A673 (cell line): ENCODE measurements around the gene CCL11.

Experiments used
- CTCF ChIP-seq: fragments of 300-800, 200-600 bp; sonication (generic); conservative IDR thresholded peaks from 2 replicates; pipeline ENCODE4 v1.5.1; 2017; ENCODE audit warnings: low read depth, mild to moderate bottlenecking, antibody characterized with exemption, low read length, moderate library complexity, mixed read lengths
- EZH2 ChIP-seq: fragments of 200-600 bp; sonication (generic); IDR thresholded peaks from 2 replicates; pipeline ENCODE4 v1.6.1; 2017; ENCODE audit warnings: borderline replicate concordance, low read depth, mild to moderate bottlenecking, mixed read lengths, antibody characterized with exemption, low read length; ENCODE audit not compliant: poor library complexity, severe bottlenecking

- TF ChIP-seq CTCF (no peak), EZH2 (no peak)
Observed at GRCh38 chr17:34241062-34241461, 44.5 kb upstream of the CCL11 start.
